HG03280 (cell line): ENCODE data around the gene OCA2.
"Not testable (repeated sequence)": the region's sequence is repeated elsewhere in the genome, so short reads cannot be mapped to it uniquely, and the experiment has no call there.

Experiments
- ATAC-seq: cut with Tn5 transposase; IDR thresholded peaks from one replicate; pipeline ENCODE4 v1.9.1; 2021; ENCODE audit warnings: mild to moderate bottlenecking, moderate library complexity; ENCODE audit not compliant: unreplicated experiment

OCA2 gene

DNA sequence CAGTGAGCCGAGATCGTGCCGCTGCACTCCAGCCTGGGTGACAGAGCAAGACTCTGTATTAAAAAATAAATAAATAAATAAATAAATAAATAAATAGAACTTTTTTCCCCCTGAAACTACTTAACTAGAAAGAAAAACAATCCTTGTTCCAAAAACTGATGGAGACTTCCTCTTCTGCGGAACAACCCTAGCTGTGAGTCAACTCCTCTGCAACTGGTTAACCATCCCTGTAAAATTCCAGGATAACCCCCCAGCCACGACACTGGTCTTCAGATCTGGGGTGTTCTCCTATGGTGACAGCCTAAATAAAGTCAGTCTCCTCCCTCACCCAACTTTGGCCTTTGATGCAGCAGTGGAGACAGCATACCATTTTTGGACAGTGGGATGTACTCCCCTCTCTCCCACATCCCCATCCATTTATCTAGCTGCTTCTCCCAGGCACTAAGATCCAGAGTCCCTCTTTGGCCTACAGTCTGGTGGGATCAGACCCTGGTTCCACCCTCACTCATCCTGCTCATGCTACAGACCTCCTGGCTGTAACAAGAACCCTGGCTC is 352.6 kb downstream of the OCA2 start:
- no peak for ATAC-seq

DNA sequence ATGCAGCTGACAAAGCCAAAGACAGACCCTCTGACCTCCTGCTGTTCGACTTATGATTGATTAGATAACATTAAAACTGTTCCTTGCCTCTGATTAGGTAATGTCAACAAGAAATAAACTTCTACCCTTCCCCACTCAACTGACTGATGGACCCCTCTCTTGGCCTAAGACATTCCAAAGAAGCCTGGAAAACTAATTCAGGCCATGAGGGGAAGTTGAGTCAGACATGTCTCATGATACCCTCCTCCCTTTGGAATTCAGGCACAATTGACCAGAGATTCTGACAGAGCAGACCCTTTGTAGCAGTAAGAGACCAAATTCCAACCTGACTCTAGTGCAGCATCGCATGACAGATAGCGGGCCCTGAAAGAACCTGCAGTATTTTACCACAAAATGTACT is 354.5 kb downstream of the OCA2 start:
- no peak for ATAC-seq

DNA sequence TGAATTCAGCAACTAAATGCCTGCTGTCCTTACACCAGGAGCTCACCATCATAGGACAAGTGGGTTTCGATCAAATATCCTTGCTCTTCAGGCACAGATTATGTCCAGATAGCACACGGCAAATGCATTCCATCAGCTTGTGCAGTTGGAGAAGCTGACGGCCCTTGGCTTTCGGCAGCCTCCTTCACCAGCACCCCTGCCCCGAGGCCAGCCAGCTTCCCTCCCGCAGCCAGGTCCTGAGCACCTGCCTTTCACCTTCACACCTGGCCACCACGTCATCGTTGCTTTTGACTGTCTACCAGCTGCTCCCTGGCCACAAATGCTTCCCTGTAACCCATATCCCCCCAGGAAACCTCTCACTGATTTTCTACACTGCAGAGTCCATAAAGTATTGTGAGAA is 355.5 kb downstream of the OCA2 start:
- no peak for ATAC-seq

DNA sequence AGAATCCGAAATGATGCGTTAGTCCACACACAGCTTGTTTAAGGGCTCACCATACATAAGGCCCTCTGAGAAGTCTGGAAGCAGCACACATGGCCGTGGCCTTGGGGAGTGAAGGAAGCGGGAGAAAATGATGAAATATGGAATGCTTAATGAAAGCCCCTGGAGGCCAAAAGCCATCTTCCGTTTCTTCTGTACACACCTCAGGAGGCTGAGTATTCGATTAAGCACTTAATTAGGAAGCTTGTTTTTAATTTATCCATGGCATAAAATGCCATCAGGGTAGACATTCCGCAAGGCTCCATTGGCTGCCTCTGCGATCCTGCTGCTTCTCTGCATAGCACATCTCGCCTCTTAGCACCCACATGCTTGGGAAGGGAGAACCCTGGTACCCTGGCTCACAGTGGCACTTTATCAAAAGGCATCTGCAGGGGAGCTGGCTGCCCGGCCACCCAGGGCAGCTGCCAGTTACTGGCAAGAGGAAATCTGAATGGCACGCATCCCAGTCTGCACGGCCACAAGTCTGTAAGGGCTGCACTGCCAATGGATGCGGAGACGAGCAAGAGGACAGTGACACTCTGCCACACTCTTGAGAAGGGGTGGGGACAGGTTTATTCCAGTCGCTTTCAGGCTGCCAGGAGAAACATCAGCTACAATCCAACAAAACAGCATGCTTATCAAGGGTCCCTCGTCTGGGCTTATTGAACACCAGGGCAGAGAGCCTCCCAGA is 356.2 kb downstream of the OCA2 start:
- ATAC-seq = no peak

DNA sequence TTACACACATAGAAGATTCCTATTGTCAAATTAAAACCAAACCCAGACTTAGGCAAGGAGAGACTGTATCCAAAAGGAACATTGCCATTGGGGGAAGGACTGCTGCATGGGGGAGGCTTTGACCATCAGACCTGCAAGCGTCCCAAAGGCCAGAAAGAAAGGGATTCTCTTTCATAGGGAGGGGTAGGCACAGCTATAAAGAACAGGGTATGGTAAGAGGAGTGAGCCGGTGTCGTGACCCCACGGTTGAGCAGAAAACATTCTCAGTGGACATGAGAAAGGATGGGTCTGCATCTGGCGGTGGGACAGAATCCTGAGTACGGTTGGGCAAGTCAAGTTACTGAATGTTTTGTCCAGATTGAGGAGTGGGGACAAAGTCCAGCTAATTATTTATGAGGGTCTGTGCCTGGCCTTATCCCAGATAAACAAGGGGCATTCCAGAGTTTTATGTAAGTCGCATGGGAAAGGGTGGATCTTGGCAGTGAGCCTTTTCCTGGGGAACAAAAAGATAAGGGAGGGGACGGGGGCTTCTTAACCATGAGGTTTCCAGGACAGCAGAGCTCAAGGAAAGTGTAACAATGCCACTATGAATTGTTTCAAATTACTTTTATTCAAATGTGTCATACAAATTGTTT is 357.8 kb downstream of the OCA2 start:
- no peak for ATAC-seq

DNA sequence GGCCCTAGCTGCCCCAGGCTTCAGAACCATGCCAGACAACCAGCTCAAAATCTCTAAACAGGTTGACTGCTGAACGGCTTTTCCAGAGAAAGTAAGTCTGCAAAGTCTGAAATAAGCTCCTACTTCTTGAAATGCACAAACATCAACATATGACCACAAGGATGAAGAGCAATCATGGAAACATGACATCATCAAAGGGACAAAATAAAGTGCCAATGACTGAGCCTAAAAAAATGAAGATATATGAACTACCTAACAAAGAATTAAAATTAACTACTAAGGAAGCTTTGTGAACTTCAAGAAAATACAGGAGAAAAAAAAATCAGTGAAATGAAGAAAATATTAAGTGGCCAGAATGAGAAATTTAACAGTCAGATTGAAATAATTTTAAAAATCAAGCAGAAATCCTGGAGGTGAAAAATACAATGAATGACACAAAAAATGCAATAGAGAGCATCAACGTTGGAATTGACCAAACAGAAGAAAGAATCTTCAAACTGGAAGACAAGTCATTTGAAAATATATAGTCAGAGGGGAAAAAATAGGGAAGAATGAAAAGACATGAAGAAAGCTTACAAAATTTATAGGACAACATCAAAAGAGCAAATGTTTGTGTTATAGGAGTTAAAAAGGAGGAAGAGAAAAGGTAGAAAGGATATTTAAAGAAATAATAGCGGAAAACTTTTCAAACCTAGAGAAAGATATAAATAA is 364.2 kb downstream of the OCA2 start:
- no peak for ATAC-seq

DNA sequence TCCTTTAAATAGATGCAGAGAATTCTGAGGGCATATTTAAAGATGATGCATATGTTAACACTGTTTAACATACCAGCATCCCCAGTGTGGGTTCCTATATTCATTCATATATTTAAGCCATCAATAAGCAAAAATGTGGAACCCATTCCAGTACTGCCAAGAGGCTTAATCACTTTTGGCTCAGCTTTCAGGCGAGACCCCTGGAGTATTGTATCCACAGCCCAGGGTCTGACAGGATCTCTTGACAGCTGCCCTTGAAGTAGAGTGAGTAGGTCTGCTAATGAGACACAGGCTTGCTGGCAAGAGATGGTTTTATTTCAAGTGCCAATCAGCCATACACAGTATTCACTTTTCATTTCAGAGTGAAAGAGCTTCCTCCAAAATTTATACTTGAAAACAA is 367.3 kb downstream of the OCA2 start:
- no peak for ATAC-seq

DNA sequence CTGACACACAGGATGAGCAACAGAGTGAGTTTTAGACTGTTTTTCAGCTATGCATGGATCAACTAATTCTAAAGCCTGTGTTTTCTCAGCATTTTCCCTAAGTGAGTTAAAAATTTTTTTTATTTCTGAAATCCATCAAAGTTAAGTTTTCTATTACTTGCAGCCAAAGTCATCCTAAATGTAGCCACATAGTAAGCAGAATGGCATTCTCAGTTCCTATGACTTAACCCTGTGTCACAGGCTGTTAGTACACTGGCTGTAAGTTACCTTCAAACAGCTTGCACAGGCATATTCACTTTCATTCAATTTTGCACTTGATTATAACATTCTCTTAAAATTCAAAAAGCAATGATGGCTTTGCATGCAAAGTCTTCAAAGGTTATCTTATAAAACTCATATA is 368.2 kb downstream of the OCA2 start:
- ATAC-seq = no peak

DNA sequence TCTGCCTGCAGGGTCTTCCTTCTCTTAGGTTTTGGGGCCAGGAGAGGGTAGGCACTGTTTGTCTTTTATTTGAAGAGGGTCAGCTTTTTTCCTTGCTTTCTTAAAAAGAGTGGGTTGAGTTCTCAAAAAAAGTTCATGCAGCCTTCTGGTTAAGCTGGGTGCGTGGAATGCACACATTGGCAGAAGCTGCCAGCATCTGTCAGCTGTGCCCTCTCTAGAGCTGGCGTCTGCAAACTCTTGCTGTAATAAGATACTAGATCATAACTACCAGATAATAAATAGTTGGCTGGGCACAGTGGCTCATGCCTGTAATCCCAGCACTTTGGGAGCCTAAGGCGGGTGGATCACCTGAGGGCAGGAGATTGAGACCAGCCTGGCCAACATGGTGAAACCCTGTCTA is 373.4 kb downstream of the OCA2 start:
- ATAC-seq = no peak

DNA sequence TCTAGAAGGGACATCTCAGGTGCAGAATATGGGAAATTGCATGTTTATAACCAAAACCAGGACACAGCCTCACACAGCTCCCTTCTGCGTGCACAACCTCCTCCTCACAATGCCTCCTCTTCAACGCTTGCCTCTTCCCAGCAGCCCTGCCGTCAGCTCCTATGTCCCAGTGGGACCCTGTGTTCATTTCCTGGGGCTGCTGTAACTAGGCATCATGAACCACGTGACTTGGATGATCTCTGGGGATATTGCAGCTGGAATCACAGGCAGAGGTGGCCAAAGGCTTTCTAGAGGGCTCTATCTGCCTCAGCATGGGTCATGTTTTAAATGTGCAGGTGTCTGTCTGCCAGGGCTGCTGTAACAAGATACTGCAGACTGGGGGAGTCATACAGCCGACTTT is 375.3 kb downstream of the OCA2 start:
- ATAC-seq = no peak

DNA sequence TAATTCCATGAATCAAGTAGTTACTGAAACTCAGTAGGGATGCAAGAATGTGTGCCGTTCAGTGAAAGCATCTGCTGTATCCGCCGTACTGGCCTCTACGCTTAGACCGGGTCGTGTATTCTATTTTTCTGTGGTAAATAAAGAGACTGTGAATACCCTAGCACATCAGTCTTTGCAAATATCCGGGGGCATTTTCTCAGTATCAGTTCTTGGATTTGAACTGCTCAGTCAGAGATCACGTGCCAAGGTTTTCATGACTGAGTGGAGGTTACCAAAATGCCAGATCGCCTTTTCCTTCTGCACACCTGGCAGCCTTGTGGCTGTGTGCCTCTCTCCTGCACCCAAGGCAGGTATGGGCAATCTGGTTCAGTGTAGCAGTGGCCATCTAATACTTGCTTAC is 377.0 kb downstream of the OCA2 start:
- no peak for ATAC-seq

DNA sequence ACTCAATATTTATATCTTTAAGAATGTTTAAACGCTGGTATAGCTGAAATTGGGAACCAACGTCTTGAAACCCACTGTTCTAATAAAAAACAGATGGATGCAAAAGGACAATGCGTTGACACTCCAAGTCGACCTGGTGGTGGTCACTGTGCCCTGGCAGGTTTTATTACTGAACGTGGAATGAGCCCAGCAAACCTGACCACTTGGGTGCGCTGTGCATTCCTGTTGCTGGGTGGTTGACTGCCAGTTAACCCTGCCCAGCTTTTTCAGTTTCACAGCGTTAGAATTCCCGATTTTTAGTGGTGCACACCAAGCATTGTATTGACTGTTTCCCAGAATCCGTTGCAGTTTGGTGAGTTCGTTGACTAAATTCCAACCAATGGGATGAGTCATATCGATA is 384.4 kb downstream of the OCA2 start:
- ATAC-seq = no peak

DNA sequence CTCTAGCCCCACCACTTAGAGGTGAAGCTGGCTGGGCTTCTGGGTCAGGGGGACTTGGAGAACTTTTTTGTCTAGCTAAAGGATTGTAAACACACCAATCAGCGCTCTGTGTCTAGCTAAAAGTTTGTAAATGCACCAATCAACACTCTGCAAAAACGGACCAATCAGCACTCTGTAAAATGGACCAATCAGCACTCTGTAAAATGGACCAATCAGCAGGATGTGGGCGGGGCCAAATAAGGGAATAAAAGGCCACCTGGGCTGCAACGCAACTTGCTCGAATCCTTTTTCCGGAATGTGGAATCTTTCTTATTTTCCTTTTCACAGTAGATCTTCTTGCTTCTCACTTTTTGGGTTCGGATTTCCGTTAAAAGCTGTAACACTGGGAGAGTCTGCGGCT is 385.3 kb downstream of the OCA2 start:
- not testable (repeated sequence) for ATAC-seq

DNA sequence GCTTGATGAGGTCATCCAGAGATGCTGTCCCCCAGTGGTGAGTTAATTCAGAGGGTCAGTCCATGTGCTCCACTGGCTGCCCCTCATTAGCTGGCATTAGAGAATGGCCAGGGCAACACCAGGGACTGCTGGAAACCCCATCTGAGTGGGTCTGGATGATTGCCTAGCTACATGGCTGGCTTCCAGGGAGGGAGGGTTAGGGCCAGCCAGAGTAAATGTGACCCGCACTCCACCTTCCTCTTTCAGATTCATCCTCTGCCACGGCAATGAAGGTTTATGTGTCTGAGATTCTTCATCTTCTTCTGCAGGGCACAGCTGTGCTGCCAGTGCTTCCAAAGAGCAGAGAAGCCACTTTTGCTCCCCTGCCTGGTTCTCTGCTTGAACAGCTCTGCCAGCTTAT is 391.9 kb downstream of the OCA2 start:
- no peak for ATAC-seq

DNA sequence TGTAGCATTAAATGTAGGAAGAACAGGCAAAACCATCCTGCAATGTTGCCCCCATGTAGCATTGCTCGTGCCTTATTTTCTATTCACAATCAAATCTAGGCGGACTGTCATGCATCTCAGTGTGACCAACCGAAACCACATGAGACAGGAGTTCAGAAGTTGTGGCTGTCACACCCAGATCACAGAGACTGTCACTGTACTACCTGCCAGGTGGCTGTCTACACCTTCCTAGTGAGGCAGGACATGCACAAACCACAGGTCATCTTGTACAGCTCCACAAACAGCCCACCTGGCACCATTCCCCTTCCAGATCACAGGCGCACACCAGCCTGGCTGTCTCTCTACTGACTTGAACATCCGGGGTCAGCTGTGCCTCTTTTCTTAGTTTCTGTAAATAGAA is 392.8 kb downstream of the OCA2 start:
- no peak for ATAC-seq

DNA sequence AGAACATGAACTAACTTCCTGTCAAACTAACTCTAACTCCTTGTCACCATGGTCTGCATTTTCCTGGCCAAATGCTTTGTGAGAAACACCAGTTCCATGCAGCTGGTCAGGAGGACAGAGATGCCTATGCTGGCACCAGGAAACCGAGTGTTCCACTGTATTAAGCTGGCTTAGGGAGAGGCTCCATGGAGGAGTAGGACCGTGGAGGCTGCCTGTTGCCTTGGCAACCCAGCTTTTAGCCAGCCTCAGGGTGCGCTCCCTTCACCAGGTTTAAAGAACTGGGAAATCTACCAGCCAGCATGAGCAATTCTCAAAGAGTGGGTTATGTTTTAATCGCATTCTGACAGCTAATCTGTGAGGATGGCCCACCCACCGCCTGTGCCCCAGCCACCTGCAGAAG is 394.1 kb downstream of the OCA2 start:
- ATAC-seq = no peak
